BJ (cell line): ENCODE measurements around the gene SLC6A1. TPM values are rescaled to one million over a fixed set of nuclear protein-coding genes. Genes with fewer than 3 reads are reported as not detected.

Experiments used
- CTCF ChIA-PET: fragments of 350-600 bp; formaldehyde crosslinking; extraction: SDS; loops from one replicate; lab custom pipeline; 2021; ENCODE audit warnings: antibody characterized with exemption, inconsistent platforms; lab: Yijun Ruan, JAX
- POLR2A ChIA-PET: fragments of 300-600 bp; sonication (Branson Sonifier 250); formaldehyde crosslinking; extraction: SDS; loops from one replicate; lab custom pipeline; 2021; ENCODE audit warnings: antibody characterized with exemption; lab: Charles Lee
- DNase-seq: peaks from one replicate; pipeline ENCODE4 v3.0.0-alpha.2; 2011; ENCODE audit warnings: low read depth
- H3K27me3 ChIP-seq: 2 replicates; pipeline ENCODE4 v1.6.0; 2011; ENCODE audit warnings: low read length; ENCODE audit not compliant: control insufficient read depth, insufficient read depth
- H3K36me3 ChIP-seq: 2 replicates; pipeline ENCODE4 v1.5.1; 2011; ENCODE audit warnings: low read length; ENCODE audit not compliant: control insufficient read depth, insufficient read depth
- H3K4me3 ChIP-seq: 2 replicates; pipeline ENCODE4 v1.5.1; 2011; ENCODE audit warnings: low read depth, mild to moderate bottlenecking, control low read depth, low read length
- polyA plus RNA-seq: library from polyadenylated mRNA; depleted of rRNA; stranded (reverse); fragments of >200 nt; gene quantifications from 2 replicates; pipeline ENCODE4 v1.2.3, GENCODE V29; 2011
- TF ChIP-seq, protein P1 (sequence below): IDR thresholded peaks from 2 replicates; pipeline ENCODE4 v1.5.1; 2011; ENCODE audit warnings: low read depth, mild to moderate bottlenecking, control low read depth, inconsistent platforms, low read length, moderate library complexity; ENCODE audit not compliant: insufficient read depth

The SLC6A1 gene
- polyA plus RNA-seq, 1 experiment, result not detected

DNA sequence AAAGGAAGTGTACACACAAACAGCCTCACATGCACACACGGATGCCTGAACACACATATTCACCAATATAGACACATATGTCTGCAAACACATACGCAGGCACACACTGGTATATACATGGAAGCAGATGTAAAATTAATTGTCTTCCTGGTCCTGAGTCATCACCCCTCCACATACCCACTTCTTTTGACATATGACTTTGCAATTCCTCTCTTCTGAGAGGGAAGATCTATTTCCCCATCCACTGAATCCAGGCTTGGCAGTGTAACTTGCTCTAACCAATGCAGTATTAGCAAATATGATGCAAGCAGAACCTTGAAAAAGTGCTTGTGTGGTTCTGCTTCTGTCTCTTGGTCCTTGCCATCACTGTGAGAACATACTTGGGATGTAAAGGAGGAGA, 84.9 kb downstream of the SLC6A1 start:
- Histone ChIP-seq H3K4me3 (no peak overlapping the region), H3K36me3 (no peaks in the 10 kb centered on the region), H3K27me3 (no peaks in the 10 kb centered on the region; the same call in 1 of the 2 replicates)
- ChIA-PET POLR2A (no interaction called here), CTCF (interaction anchor here (1.5 to 9.8 kb wide), 2 partner anchors 14 to 17 kb away, joined by 3 to 83 read pairs; no protein-coding TSS in a partner anchor)
- no peak for DNase-seq
- TF ChIP-seq, protein P1, sequence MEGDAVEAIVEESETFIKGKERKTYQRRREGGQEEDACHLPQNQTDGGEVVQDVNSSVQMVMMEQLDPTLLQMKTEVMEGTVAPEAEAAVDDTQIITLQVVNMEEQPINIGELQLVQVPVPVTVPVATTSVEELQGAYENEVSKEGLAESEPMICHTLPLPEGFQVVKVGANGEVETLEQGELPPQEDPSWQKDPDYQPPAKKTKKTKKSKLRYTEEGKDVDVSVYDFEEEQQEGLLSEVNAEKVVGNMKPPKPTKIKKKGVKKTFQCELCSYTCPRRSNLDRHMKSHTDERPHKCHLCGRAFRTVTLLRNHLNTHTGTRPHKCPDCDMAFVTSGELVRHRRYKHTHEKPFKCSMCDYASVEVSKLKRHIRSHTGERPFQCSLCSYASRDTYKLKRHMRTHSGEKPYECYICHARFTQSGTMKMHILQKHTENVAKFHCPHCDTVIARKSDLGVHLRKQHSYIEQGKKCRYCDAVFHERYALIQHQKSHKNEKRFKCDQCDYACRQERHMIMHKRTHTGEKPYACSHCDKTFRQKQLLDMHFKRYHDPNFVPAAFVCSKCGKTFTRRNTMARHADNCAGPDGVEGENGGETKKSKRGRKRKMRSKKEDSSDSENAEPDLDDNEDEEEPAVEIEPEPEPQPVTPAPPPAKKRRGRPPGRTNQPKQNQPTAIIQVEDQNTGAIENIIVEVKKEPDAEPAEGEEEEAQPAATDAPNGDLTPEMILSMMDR, result no peak

DNA sequence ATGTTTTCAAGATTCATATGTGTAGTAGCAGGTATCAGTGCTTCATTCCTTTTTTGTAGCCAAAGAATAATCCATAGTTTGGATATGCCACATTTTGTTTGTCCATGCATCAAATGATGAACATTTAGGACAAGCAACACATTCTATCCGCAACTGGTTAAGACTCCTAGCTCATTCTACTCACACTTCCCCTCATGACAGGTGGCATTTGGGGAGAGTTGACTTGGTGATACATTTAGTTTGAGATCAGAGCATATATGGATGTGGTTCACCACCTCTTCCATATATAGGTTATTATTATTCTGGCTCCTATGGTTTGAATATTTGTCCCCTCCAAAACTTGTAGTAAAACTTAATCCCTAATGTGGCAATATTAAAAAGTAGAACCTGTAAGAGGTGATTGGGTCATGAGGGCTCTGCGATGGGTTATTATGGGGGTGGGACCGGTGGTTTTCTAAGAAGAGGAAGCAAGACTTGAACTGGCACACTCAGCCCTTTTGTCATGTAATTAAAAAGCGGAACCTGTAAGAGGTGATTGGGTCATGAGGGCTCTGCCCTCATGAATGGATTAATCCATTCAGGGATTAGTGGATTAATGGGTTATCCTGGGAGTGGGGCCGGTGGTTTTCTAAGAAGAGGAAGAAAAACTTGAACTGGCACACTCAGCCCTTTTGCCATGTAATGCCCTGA, 86.4 kb downstream of the SLC6A1 start:
- POLR2A ChIA-PET, result no interaction called here
- Histone ChIP-seq H3K27me3 (no peaks in the 10 kb centered on the region; the same call in 1 of the 2 replicates), H3K36me3 (no peaks in the 10 kb centered on the region), H3K4me3 (no peak overlapping the region)
- CTCF ChIA-PET, result interaction anchor here (9.8 kb wide), 1 partner anchor 18 kb away, joined by 83 read pairs; no protein-coding TSS in a partner anchor
- TF ChIP-seq, protein P1, result no peak
- DNase-seq, result no peak

DNA sequence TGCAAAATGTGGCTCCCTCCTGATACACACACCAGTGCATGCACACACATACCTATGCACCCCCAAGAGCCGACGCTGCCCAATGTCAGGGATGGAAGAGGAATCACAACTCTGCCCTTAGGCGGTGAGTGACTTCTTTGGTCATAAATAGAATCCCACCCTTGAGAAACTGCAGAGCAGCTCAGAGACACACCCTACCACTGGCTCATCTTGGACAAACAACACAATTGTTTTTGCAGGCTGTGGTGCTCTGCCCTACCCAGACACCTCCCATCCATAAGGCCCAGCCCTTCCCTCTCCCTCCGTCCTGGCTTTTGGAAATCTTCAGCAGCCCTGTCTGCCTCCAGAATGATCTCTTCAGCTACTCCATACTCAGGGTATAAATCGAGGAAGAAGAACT, 87.9 kb downstream of the SLC6A1 start:
- no peak for DNase-seq
- H3K36me3 ChIP-seq, result no peaks in the 10 kb centered on the region
- CTCF ChIA-PET, result no interaction called here
- TF ChIP-seq, protein P1, result no peak
- H3K27me3 ChIP-seq, result no peaks in the 10 kb centered on the region; the same call in 1 of the 2 replicates
- H3K4me3 ChIP-seq, result no peak overlapping the region
- POLR2A ChIA-PET, result no interaction called here

DNA sequence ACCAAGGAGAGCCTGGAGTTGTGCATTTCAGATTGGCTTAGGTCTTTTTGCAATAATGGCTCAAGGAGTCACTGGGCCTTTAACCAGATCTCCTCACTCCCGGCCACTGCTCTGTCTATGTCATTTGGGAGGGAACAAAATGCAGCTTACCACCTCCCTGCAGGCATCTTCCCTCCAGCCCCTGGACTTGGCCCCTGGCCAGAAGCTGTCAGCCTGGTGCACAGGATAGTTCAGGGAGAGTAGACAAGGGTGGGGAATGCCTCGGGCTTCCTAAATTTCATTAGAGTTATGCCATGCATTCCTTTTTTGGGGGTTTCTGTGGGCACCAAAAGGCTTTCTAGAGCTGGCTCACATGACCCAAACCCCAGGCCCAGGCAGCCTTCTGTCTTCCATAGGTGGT, 91.5 kb downstream of the SLC6A1 start:
- CTCF ChIA-PET, result interaction anchor here (1.0 to 1.7 kb wide), 2 partner anchors 23 to 47 kb away, joined by 3 to 4 read pairs; no protein-coding TSS in a partner anchor
- POLR2A ChIA-PET, result no interaction called here
- DNase-seq, result no peak
- no peaks in the 10 kb centered on the region; the same call in 1 of the 2 replicates for H3K27me3 ChIP-seq
- H3K36me3 ChIP-seq, result no peaks in the 10 kb centered on the region
- TF ChIP-seq, protein P1, result no peak
- no peak overlapping the region for H3K4me3 ChIP-seq

DNA sequence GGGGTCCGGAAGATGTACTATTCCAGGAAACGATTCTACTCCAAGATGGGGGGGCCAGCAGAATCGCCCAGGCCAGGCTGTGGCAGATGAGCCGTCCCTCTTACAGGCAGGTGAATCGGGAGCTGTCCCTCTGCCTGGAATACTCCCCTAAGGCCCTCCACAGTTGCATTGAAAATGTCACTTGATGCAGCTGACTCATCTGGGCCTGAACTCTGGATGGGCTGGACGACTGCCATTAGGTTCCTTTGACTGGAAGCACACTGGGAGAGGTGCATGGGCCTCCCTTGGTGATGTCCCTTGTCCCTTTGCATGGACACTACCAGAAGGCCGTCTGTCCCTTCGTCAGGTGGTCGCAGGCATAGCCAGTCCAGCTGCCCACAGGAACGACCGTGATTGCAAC, 92.1 kb downstream of the SLC6A1 start:
- Histone ChIP-seq H3K36me3 (no peaks in the 10 kb centered on the region), H3K4me3 (no peak overlapping the region), H3K27me3 (no peaks in the 10 kb centered on the region; the same call in 1 of the 2 replicates)
- TF ChIP-seq, protein P1, result no peak
- ChIA-PET CTCF (interaction anchor here (1.0 to 1.7 kb wide), 2 partner anchors 24 to 46 kb away, joined by 3 to 4 read pairs; no protein-coding TSS in a partner anchor), POLR2A (no interaction called here)
- DNase-seq, result no peak
